ENCODE measurements around the gene FER. TPM values are rescaled to one million over a fixed set of nuclear protein-coding genes. Genes with fewer than 3 reads are reported as not detected.

Gene FER
- polyA plus RNA-seq, 1 donor from 2014 or later, result 8.5 TPM

DNA sequence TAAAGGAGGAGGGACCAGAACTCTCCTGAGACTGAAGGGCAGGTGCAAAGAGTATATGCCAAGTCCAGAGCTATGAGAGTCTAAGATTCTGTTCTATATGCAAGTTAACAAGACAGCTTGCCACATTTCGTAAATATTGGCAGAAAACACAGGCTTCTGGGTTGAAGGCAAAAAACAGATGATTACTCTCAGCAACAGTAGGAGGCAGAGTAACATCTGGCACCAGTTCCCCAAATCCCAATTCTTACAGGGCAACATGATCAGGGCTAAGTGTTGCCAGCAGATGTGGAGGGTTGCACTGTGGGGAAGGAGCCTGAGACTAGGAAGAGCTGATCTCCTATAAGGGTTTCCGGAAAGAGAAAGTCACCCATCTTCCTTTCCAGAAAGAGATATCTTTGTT is 482.7 kb downstream of the FER start:
- no peaks in the 10 kb centered on the region for H3K9me3 ChIP-seq (ENCODE audit: low read length)
- TF ChIP-seq EZH2 (IDR thresholded peaks at IDR 0.05; ENCODE audit: borderline replicate concordance, insufficient read depth, low read length, poor library complexity, severe bottlenecking) (no peak), MXI1 (conservative IDR thresholded peaks at IDR 0.05; ENCODE audit: poor library complexity, severe bottlenecking) (no peak), POLR2AphosphoS5 (IDR thresholded peaks at IDR 0.05) (no peak), EP300 (conservative IDR thresholded peaks at IDR 0.05; ENCODE audit: poor library complexity, severe bottlenecking) (no peak), SMC3 (conservative IDR thresholded peaks at IDR 0.05; ENCODE audit: poor library complexity) (no peak), TAF1 (IDR thresholded peaks at IDR 0.05; ENCODE audit: low read depth) (no peak), RAD21 (conservative IDR thresholded peaks at IDR 0.05) (no peak)
- TF ChIP-seq, protein P1, sequence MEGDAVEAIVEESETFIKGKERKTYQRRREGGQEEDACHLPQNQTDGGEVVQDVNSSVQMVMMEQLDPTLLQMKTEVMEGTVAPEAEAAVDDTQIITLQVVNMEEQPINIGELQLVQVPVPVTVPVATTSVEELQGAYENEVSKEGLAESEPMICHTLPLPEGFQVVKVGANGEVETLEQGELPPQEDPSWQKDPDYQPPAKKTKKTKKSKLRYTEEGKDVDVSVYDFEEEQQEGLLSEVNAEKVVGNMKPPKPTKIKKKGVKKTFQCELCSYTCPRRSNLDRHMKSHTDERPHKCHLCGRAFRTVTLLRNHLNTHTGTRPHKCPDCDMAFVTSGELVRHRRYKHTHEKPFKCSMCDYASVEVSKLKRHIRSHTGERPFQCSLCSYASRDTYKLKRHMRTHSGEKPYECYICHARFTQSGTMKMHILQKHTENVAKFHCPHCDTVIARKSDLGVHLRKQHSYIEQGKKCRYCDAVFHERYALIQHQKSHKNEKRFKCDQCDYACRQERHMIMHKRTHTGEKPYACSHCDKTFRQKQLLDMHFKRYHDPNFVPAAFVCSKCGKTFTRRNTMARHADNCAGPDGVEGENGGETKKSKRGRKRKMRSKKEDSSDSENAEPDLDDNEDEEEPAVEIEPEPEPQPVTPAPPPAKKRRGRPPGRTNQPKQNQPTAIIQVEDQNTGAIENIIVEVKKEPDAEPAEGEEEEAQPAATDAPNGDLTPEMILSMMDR (IDR thresholded peaks at IDR 0.05; ENCODE audit: poor library complexity, severe bottlenecking), result no peak
- TF ChIP-seq, protein P2, sequence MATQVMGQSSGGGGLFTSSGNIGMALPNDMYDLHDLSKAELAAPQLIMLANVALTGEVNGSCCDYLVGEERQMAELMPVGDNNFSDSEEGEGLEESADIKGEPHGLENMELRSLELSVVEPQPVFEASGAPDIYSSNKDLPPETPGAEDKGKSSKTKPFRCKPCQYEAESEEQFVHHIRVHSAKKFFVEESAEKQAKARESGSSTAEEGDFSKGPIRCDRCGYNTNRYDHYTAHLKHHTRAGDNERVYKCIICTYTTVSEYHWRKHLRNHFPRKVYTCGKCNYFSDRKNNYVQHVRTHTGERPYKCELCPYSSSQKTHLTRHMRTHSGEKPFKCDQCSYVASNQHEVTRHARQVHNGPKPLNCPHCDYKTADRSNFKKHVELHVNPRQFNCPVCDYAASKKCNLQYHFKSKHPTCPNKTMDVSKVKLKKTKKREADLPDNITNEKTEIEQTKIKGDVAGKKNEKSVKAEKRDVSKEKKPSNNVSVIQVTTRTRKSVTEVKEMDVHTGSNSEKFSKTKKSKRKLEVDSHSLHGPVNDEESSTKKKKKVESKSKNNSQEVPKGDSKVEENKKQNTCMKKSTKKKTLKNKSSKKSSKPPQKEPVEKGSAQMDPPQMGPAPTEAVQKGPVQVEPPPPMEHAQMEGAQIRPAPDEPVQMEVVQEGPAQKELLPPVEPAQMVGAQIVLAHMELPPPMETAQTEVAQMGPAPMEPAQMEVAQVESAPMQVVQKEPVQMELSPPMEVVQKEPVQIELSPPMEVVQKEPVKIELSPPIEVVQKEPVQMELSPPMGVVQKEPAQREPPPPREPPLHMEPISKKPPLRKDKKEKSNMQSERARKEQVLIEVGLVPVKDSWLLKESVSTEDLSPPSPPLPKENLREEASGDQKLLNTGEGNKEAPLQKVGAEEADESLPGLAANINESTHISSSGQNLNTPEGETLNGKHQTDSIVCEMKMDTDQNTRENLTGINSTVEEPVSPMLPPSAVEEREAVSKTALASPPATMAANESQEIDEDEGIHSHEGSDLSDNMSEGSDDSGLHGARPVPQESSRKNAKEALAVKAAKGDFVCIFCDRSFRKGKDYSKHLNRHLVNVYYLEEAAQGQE (IDR thresholded peaks at IDR 0.05; ENCODE audit: borderline replicate concordance), result no peak
- no peak overlapping the region for H3K4me2 ChIP-seq (ENCODE audit: low read length)
- H3K79me2 ChIP-seq (replicated peaks; ENCODE audit: insufficient read depth, low read length), result no peaks in the 10 kb centered on the region
- H2AFZ ChIP-seq (ENCODE audit: low read depth, low read length), result no peak overlapping the region
- no peak overlapping the region for H3K9ac ChIP-seq (ENCODE audit: low read length)
- no peaks in the 10 kb centered on the region for H3F3A ChIP-seq (ENCODE audit: insufficient read depth, low read length, poor library complexity, severe bottlenecking)
- no peak overlapping the region for H3K4me3 ChIP-seq (ENCODE audit: low read length)
- no peaks in the 10 kb centered on the region for H3K27me3 ChIP-seq (ENCODE audit: insufficient read depth, low read depth, low read length)
- no peaks in the 10 kb centered on the region for H3K36me3 ChIP-seq (ENCODE audit: insufficient read depth, low read length)
- H3K9me2 ChIP-seq (ENCODE audit: insufficient read depth, low read length), result no peaks in the 10 kb centered on the region
- H3K27ac ChIP-seq (ENCODE audit: low read length), result no peak overlapping the region
- H4K20me1 ChIP-seq (ENCODE audit: insufficient read depth), result no peaks in the 10 kb centered on the region

DNA sequence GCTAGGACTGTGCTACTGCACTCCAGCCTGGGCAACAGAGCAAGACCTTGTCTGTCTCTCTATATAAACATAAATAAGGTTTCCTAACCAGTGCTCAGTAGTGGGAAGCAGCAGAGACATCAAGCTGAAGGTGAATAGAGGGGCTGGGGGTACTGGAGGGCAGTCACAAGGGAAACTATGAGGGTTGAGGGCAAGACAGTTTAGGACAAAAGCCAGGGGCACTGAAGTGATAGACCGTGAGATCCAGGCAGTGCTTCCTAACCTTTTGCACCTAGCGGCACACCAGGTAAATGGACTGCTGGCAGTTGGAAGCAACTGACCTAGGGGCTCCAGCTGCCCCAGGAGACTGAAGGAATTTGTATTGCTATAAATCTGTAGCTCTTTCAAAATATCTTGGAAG is 483.6 kb downstream of the FER start:
- H3K9me2 ChIP-seq (ENCODE audit: insufficient read depth, low read length), result no peaks in the 10 kb centered on the region
- H2AFZ ChIP-seq (ENCODE audit: low read depth, low read length), result no peak overlapping the region
- peaks cover 2% of the 10 kb centered on the region for H3K9me3 ChIP-seq (ENCODE audit: low read length)
- H3K9ac ChIP-seq (ENCODE audit: low read length), result no peak overlapping the region
- no peaks in the 10 kb centered on the region for H4K20me1 ChIP-seq (ENCODE audit: insufficient read depth)
- TF ChIP-seq TAF1 (IDR thresholded peaks at IDR 0.05; ENCODE audit: low read depth) (no peak), SMC3 (conservative IDR thresholded peaks at IDR 0.05; ENCODE audit: poor library complexity) (no peak), POLR2AphosphoS5 (IDR thresholded peaks at IDR 0.05) (no peak), MXI1 (conservative IDR thresholded peaks at IDR 0.05; ENCODE audit: poor library complexity, severe bottlenecking) (no peak), EZH2 (IDR thresholded peaks at IDR 0.05; ENCODE audit: borderline replicate concordance, insufficient read depth, low read length, poor library complexity, severe bottlenecking) (no peak), EP300 (conservative IDR thresholded peaks at IDR 0.05; ENCODE audit: poor library complexity, severe bottlenecking) (no peak), RAD21 (conservative IDR thresholded peaks at IDR 0.05) (no peak)
- TF ChIP-seq, protein P2 (IDR thresholded peaks at IDR 0.05; ENCODE audit: borderline replicate concordance), result no peak
- TF ChIP-seq, protein P1 (IDR thresholded peaks at IDR 0.05; ENCODE audit: poor library complexity, severe bottlenecking), result no peak
- H3K27me3 ChIP-seq (ENCODE audit: insufficient read depth, low read depth, low read length), result no peaks in the 10 kb centered on the region
- no peak overlapping the region for H3K27ac ChIP-seq (ENCODE audit: low read length)
- H3F3A ChIP-seq (ENCODE audit: insufficient read depth, low read length, poor library complexity, severe bottlenecking), result no peaks in the 10 kb centered on the region
- H3K79me2 ChIP-seq (replicated peaks; ENCODE audit: insufficient read depth, low read length), result no peaks in the 10 kb centered on the region
- no peak overlapping the region for H3K4me3 ChIP-seq (ENCODE audit: low read length)
- no peaks in the 10 kb centered on the region for H3K36me3 ChIP-seq (ENCODE audit: insufficient read depth, low read length)
- no peak overlapping the region for H3K4me2 ChIP-seq (ENCODE audit: low read length)
